Neural progenitor cell (in vitro differentiated cells): ENCODE measurements around the gene MYO1E.

Experiments used
- EZH2phosphoT487 ChIP-seq: fragments of 200-600 bp; sonication (generic); IDR thresholded peaks from 2 replicates; pipeline ENCODE4 v1.6.1; 2017; ENCODE audit warnings: antibody characterized with exemption
- TF ChIP-seq, protein P1 (sequence below): fragments of 200-600 bp; sonication (generic); IDR thresholded peaks from 2 replicates; pipeline ENCODE4 v1.5.1; 2017; ENCODE audit warnings: antibody characterized with exemption, mild to moderate bottlenecking

DNA sequence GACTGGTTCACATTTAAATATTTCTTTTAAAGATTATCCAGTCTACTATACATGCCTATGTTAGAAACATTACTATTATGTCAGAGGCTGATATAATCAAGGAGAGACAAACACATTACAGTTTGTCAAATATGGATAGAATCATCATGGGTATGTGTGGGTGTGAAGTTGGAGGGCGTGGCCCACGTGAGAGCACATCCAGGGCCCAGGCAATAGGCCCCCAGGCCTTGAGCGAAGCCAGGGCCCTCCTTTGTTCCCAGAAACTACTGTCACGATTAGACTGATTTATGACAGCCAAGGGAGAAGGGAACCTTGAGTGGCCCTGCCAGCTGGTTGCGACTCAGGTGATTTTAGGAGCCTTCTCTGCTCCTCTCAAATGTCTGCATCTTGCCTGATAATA is 193.0 kb downstream of the MYO1E start:
- TF ChIP-seq, protein P1, sequence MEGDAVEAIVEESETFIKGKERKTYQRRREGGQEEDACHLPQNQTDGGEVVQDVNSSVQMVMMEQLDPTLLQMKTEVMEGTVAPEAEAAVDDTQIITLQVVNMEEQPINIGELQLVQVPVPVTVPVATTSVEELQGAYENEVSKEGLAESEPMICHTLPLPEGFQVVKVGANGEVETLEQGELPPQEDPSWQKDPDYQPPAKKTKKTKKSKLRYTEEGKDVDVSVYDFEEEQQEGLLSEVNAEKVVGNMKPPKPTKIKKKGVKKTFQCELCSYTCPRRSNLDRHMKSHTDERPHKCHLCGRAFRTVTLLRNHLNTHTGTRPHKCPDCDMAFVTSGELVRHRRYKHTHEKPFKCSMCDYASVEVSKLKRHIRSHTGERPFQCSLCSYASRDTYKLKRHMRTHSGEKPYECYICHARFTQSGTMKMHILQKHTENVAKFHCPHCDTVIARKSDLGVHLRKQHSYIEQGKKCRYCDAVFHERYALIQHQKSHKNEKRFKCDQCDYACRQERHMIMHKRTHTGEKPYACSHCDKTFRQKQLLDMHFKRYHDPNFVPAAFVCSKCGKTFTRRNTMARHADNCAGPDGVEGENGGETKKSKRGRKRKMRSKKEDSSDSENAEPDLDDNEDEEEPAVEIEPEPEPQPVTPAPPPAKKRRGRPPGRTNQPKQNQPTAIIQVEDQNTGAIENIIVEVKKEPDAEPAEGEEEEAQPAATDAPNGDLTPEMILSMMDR, result no peak
- no peak for TF ChIP-seq EZH2phosphoT487
